Uterus (tissue), 2 donors: ENCODE measurements around the gene FARP2.

Experiments
- CTCF ChIP-seq, 4 experiments: fragments of 200-600 bp in 2 of 4; fragments of 450-650 bp in 2 of 4; sonication (generic) in 2 of 4; IDR thresholded peaks; one replicate each; pipeline ENCODE4 v1.5.1; 2016 to 2019; ENCODE audit warnings: antibody characterized with exemption in 4 of 4, mild to moderate bottlenecking in 2 of 4, moderate library complexity in 1 of 4
- POLR2A ChIP-seq, 2 donors: fragments of 450-650 bp; IDR thresholded peaks; one replicate each; pipeline ENCODE4 v1.6.1; 2016; ENCODE audit warnings: antibody characterized with exemption in 2 of 2, mild to moderate bottlenecking in 1 of 2, moderate library complexity in 1 of 2

DNA sequence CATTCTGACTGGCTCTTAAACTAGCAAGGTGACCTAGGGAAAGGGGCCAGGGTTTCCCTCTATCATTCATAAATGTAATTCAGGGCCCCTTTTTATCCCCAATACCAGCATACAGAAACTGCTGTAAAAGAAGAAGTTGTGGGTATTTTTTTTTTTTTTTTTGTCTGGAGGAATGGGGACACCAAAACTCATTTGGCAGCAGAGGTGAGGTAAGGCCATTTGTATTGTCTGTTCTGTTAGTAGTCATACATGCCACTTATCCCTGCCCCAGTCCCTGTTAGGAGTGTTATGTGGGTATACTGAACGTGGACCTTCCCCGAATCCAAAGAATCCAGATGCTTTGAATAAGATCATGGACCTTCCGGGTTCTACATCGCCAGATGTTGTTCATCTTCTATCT is 38.7 kb upstream of the FARP2 start:
- TF ChIP-seq CTCF (IDR thresholded peaks at IDR 0.05) (no peak), POLR2A (IDR thresholded peaks at IDR 0.05) (no peak)
